IPS DF 6.9 (cell line): ENCODE data around the gene OTOP3.

Experiments
- DNase-seq: peaks from one replicate; pipeline ENCODE4 v3.0.0-alpha.2; 2013; ENCODE audit warnings: low read depth, low spot score
- H3K27ac ChIP-seq: one replicate; pipeline ENCODE4 v1.5.1; 2013; ENCODE audit warnings: low read length, control low read depth
- H3K27me3 ChIP-seq: 2 replicates; pipeline ENCODE4 v1.6.1; 2013; ENCODE audit warnings: mild to moderate bottlenecking, low read length; ENCODE audit not compliant: control insufficient read depth, insufficient read depth
- H3K36me3 ChIP-seq: 2 replicates; pipeline ENCODE4 v1.6.1; 2013; ENCODE audit warnings: low read length; ENCODE audit not compliant: control insufficient read depth, insufficient read depth
- H3K4me1 ChIP-seq: 2 replicates; pipeline ENCODE4 v1.6.1; 2013; ENCODE audit warnings: low read length; ENCODE audit not compliant: control insufficient read depth, insufficient read depth
- H3K4me3 ChIP-seq: 2 replicates; pipeline ENCODE4 v1.5.1; 2013; ENCODE audit warnings: mild to moderate bottlenecking, low read length
- H3K9me3 ChIP-seq: 2 replicates; pipeline ENCODE4 v1.6.1; 2013; ENCODE audit warnings: low read length, inconsistent platforms; ENCODE audit not compliant: control insufficient read depth, insufficient read depth
- WGBS: extraction: QIAGEN DNeasy Blood & Tissue Kit; methylation state at CpG from one replicate; pipeline ENCODE4 v1.1.7; 2013; ENCODE audit warnings: mixed read lengths, missing lambda C conversion rate; ENCODE audit not compliant: insufficient read length, insufficient coverage; 5-methylcytosine and 5-hydroxymethylcytosine counted together

Gene OTOP3

GRCh38 chr17:74939534-74939933, 3.8 kb downstream of the OTOP3 start:
- H3K4me3 ChIP-seq = no peak overlapping the region
- peaks cover 1% of the 10 kb centered on the region; the same call in 1 of the 2 replicates for H3K4me1 ChIP-seq
- no peaks in the 10 kb centered on the region for H3K9me3 ChIP-seq
- no peaks in the 10 kb centered on the region for H3K36me3 ChIP-seq
- no CpG with 5 or more reads among the region's 8 CpGs for WGBS
- H3K27me3 ChIP-seq = peaks cover 26% of the 10 kb centered on the region
- H3K27ac ChIP-seq = no peak overlapping the region
- no peak for DNase-seq

GRCh38 chr17:74941128-74941725, 5.5 kb downstream of the OTOP3 start:
- Histone ChIP-seq H3K36me3 (no peaks in the 10 kb centered on the region), H3K27ac (no peak overlapping the region), H3K4me3 (no peak overlapping the region), H3K27me3 (peaks cover 12% of the 10 kb centered on the region), H3K4me1 (peaks cover 1% of the 10 kb centered on the region; the same call in 1 of the 2 replicates), H3K9me3 (no peaks in the 10 kb centered on the region)
- no peak for DNase-seq
- no CpG with 5 or more reads among the region's 21 CpGs for WGBS

GRCh38 chr17:74943808-74944522, 8.3 kb downstream of the OTOP3 start:
- Histone ChIP-seq H3K27ac (no peak overlapping the region), H3K4me1 (peaks cover 1% of the 10 kb centered on the region; the same call in 1 of the 2 replicates), H3K27me3 (no peaks in the 10 kb centered on the region; the same call in 1 of the 2 replicates), H3K9me3 (no peaks in the 10 kb centered on the region), H3K4me3 (no peak overlapping the region), H3K36me3 (no peaks in the 10 kb centered on the region)
- DNase-seq = no peak
- no CpG with 5 or more reads among the region's 13 CpGs for WGBS

GRCh38 chr17:74945543-74945942, 9.8 kb downstream of the OTOP3 start:
- DNase-seq = no peak

GRCh38 chr17:74946641-74947040, 10.9 kb downstream of the OTOP3 start:
- H3K4me3 ChIP-seq = no peak overlapping the region
- DNase-seq = no peak
- no peaks in the 10 kb centered on the region for H3K9me3 ChIP-seq
- WGBS = no CpG with 5 or more reads among the region's 14 CpGs
- H3K36me3 ChIP-seq = no peaks in the 10 kb centered on the region
- H3K27ac ChIP-seq = no peak overlapping the region
- no peaks in the 10 kb centered on the region; the same call in 1 of the 2 replicates for H3K27me3 ChIP-seq
- peaks cover 3% of the 10 kb centered on the region; the same call in 1 of the 2 replicates for H3K4me1 ChIP-seq

More at GRCh38 chr17:74945543-74945942, 9.8 kb downstream of the OTOP3 start:
- Histone ChIP-seq H3K36me3 (no peaks in the 10 kb centered on the region), H3K27me3 (no peaks in the 10 kb centered on the region; the same call in 1 of the 2 replicates), H3K4me3 (no peak overlapping the region), H3K27ac (no peak overlapping the region), H3K4me1 (peaks cover 3% of the 10 kb centered on the region; the same call in 1 of the 2 replicates), H3K9me3 (no peaks in the 10 kb centered on the region)
- WGBS = no CpG with 5 or more reads among the region's 6 CpGs

GRCh38 chr17:74947041-74947754, 11.5 kb downstream of the OTOP3 start:
- no peak overlapping the region for H3K4me3 ChIP-seq
- no peaks in the 10 kb centered on the region for H3K36me3 ChIP-seq
- DNase-seq = no peak
- H3K9me3 ChIP-seq = no peaks in the 10 kb centered on the region
- H3K27ac ChIP-seq = no peak overlapping the region
- no peaks in the 10 kb centered on the region for H3K27me3 ChIP-seq
- WGBS = no CpG with 5 or more reads among the region's 17 CpGs
- peaks cover 3% of the 10 kb centered on the region for H3K4me1 ChIP-seq

- Histone ChIP-seq H3K4me3 (no peak overlapping the region), H3K27me3 (no peaks in the 10 kb centered on the region), H3K27ac (no peak overlapping the region), H3K9me3 (no peaks in the 10 kb centered on the region), H3K36me3 (no peaks in the 10 kb centered on the region), H3K4me1 (peaks cover 4% of the 10 kb centered on the region)
- no CpG with 5 or more reads among the region's 12 CpGs for WGBS
- no peak for DNase-seq
Observed at GRCh38 chr17:74949455-74950115, 13.9 kb downstream of the OTOP3 start.

GRCh38 chr17:74950207-74950606, 14.5 kb downstream of the OTOP3 start:
- DNase-seq = no peak
- Histone ChIP-seq H3K9me3 (no peaks in the 10 kb centered on the region), H3K27ac (no peak overlapping the region), H3K27me3 (no peaks in the 10 kb centered on the region), H3K4me1 (peaks cover 4% of the 10 kb centered on the region), H3K4me3 (no peak overlapping the region), H3K36me3 (no peaks in the 10 kb centered on the region)
- WGBS = no CpG with 5 or more reads among the region's 8 CpGs

GRCh38 chr17:74951065-74951464, 15.4 kb downstream of the OTOP3 start:
- DNase-seq = no peak
- Histone ChIP-seq H3K27me3 (no peaks in the 10 kb centered on the region), H3K36me3 (no peaks in the 10 kb centered on the region), H3K9me3 (no peaks in the 10 kb centered on the region), H3K4me3 (no peak overlapping the region), H3K4me1 (peaks cover 4% of the 10 kb centered on the region), H3K27ac (no peak overlapping the region)
- WGBS = no CpG with 5 or more reads among the region's 3 CpGs
